B cell (primary cell): ENCODE data around the gene THEM5. TPM values are rescaled to one million over a fixed set of nuclear protein-coding genes. Genes with fewer than 3 reads are reported as not detected.

Experiments used
- ATAC-seq: fragments of 200-7000 bp; cut with Tn5 transposase; one replicate; pipeline ENCODE4 v1.10.0; 2021; ENCODE audit warnings: low read depth, mild to moderate bottlenecking, moderate number of reproducible peaks, moderate library complexity
- CTCF ChIA-PET: fragments of 350-600 bp; sonication (Branson Sonifier 250); formaldehyde crosslinking; loops from one replicate; lab custom pipeline; 2021; ENCODE audit warnings: antibody characterized with exemption, inconsistent platforms; lab: Charles Lee
- POLR2A ChIA-PET: fragments of 350-600 bp; sonication (Branson Sonifier 250); formaldehyde crosslinking; loops from one replicate; lab custom pipeline; 2021; ENCODE audit warnings: antibody characterized with exemption; lab: Charles Lee
- DNase-seq: peaks from one replicate; pipeline ENCODE4 v3.0.0; 2013
- H2AFZ ChIP-seq: 2 replicates; pipeline ENCODE4 v1.6.1; 2012; ENCODE audit warnings: mild to moderate bottlenecking, low read depth, low read length; ENCODE audit not compliant: insufficient read depth, poor library complexity, severe bottlenecking
- H3K27ac ChIP-seq, 2 donors: 1 replicate in 1 of 2; 2 replicates in 1 of 2; pipeline ENCODE4 v1.5.1; 2012 to 2013; ENCODE audit warnings: low read length in 2 of 2, mild to moderate bottlenecking in 2 of 2, moderate library complexity in 1 of 2
- H3K27me3 ChIP-seq, 4 experiments: fragments of 200-600 bp in 1 of 4; sonication (generic) in 1 of 4; replicated peaks in 1 of 4; 1 replicate in 2 of 4; 2 replicates in 2 of 4; pipeline versions ENCODE4 v1.6.1 to v1.7.0; 2013 to 2016; ENCODE audit warnings: low read length in 3 of 4, mild to moderate bottlenecking in 2 of 4, mixed read lengths in 1 of 4, moderate library complexity in 1 of 4; ENCODE audit not compliant: insufficient read depth in 4 of 4, control insufficient read depth in 3 of 4; ENCODE audit errors: control extremely low read depth in 1 of 4
- H3K36me3 ChIP-seq, 2 experiments: replicated peaks in 1 of 2; 1 replicate in 1 of 2; 2 replicates in 1 of 2; pipeline versions ENCODE4 v1.6.1 to v1.7.1; 2013; ENCODE audit warnings: low read length in 1 of 2; ENCODE audit not compliant: insufficient read depth in 2 of 2, control insufficient read depth in 1 of 2; ENCODE audit errors: control extremely low read depth in 1 of 2, extremely low read depth in 1 of 2
- H3K4me1 ChIP-seq, 2 donors: fragments of 200-600 bp in 1 of 2; sonication (generic) in 1 of 2; 1 replicate in 1 of 2; 2 replicates in 1 of 2; pipeline versions ENCODE4 v1.5.1 to v1.6.1; 2013 to 2017; ENCODE audit warnings: low read length in 2 of 2; ENCODE audit not compliant: control insufficient read depth in 2 of 2, insufficient read depth in 2 of 2
- H3K4me2 ChIP-seq: replicated peaks from 2 replicates; pipeline ENCODE3; 2012; ENCODE audit warnings: mild to moderate bottlenecking, low read depth, low read length; ENCODE audit not compliant: poor library complexity, severe bottlenecking
- H3K4me3 ChIP-seq, 5 experiments: fragments of 200-600 bp in 1 of 5; sonication (generic) in 1 of 5; 1 replicate in 3 of 5; 2 replicates in 2 of 5; pipeline versions ENCODE4 v1.5.1 to v1.7.0; 2011 to 2016; ENCODE audit warnings: low read length in 4 of 5, mild to moderate bottlenecking in 4 of 5, low read depth in 2 of 5, control low read depth in 1 of 5, moderate library complexity in 1 of 5; ENCODE audit not compliant: insufficient read depth in 1 of 5; ENCODE audit errors: control extremely low read depth in 1 of 5, extremely low read depth in 1 of 5
- H3K79me2 ChIP-seq: fragments of 200-600 bp; sonication (generic); one replicate; pipeline ENCODE4 v1.6.0; 2016; ENCODE audit warnings: low read length; ENCODE audit not compliant: control insufficient read depth, insufficient read depth
- H3K9ac ChIP-seq: fragments of 200-600 bp; sonication (generic); 2 replicates; pipeline ENCODE4 v1.6.1; 2017; ENCODE audit warnings: mild to moderate bottlenecking, low read length, moderate library complexity
- H3K9me3 ChIP-seq, 3 donors: one replicate each; pipeline versions ENCODE4 v1.6.1 to v1.7.1; 2013; ENCODE audit warnings: low read length in 2 of 3; ENCODE audit not compliant: control insufficient read depth in 2 of 3, insufficient read depth in 1 of 3; ENCODE audit errors: control extremely low read depth in 1 of 3
- H4K20me1 ChIP-seq: 2 replicates; pipeline ENCODE4 v1.6.0; 2012; ENCODE audit warnings: mild to moderate bottlenecking, low read length; ENCODE audit not compliant: insufficient read depth, control insufficient read depth, poor library complexity, severe bottlenecking
- H3K27ac Mint-ChIP-seq: one replicate; pipeline ENCODE4 v1.8.0; 2021; ENCODE audit warnings: mixed read lengths
- H3K27me3 Mint-ChIP-seq: one replicate; pipeline ENCODE4 v1.8.0; 2021; ENCODE audit warnings: mixed read lengths
- H3K4me1 Mint-ChIP-seq: one replicate; pipeline ENCODE4 v1.8.0; 2021; ENCODE audit warnings: mixed read lengths
- H3K4me3 Mint-ChIP-seq: one replicate; pipeline ENCODE4 v1.8.0; 2021; ENCODE audit warnings: mixed read lengths
- H3K9me3 Mint-ChIP-seq: one replicate; pipeline ENCODE4 v1.8.0; 2022; ENCODE audit warnings: mixed read lengths; ENCODE audit not compliant: insufficient read depth
- CTCF ChIP-seq: fragments of 200-600 bp; IDR thresholded peaks from one replicate; pipeline ENCODE4 v1.8.0; 2022; ENCODE audit warnings: antibody characterized with exemption, mild to moderate bottlenecking
- EZH2 ChIP-seq: IDR thresholded peaks from 2 replicates; pipeline ENCODE4 v1.6.1; 2012; ENCODE audit warnings: borderline replicate concordance, low read depth, mild to moderate bottlenecking, moderate library complexity, low read length; ENCODE audit not compliant: insufficient read depth, poor library complexity, severe bottlenecking
- WGBS: methylation state at CpG from one replicate; pipeline ENCODE4 v1.1.5; 2013; ENCODE audit warnings: missing lambda C conversion rate; ENCODE audit not compliant: insufficient coverage; 5-methylcytosine and 5-hydroxymethylcytosine counted together
- intact Hi-C: fragments of 100-400 bp; cut with micrococcal nuclease; formaldehyde crosslinking; loops from one replicate; pipeline ENCODE4 v1.10.0; 2022
- polyA plus RNA-seq: library from polyadenylated mRNA; depleted of rRNA; stranded (reverse); fragments of >200 nt; gene quantifications from 2 replicates; pipeline ENCODE4 v1.2.3, GENCODE V29; 2012
- total RNA-seq, 2 donors: library from RNA; stranded (reverse); fragments of 120-200 nt in 1 of 2; gene quantifications; 1 replicate in 1 of 2; 2 replicates in 1 of 2; pipeline versions ENCODE4 v1.2.3 to v1.2.4, GENCODE V29; 2013 to 2022

The THEM5 gene
- total and polyA plus RNA-seq, 2 donors (not counting 1 experiment from before 2014, with no cell fraction given): not detected

GRCh38 chr1:151851886-151852285 lies 1.6 kb downstream of the THEM5 start:
- 92% methylated on average over 8 of the region's 8 CpGs for WGBS
- Mint-ChIP-seq H3K27ac (no peak overlapping the region), H3K27me3 (peaks cover 12% of the 10 kb centered on the region), H3K4me1 (no peaks in the 10 kb centered on the region), H3K9me3 (no peaks in the 10 kb centered on the region), H3K4me3 (no peak overlapping the region)
- Histone ChIP-seq H2AFZ (no peak overlapping the region), H3K4me1 (no peaks in the 10 kb centered on the region), H3K27ac (no peak overlapping the region), H3K9me3 (no peaks in the 10 kb centered on the region), H4K20me1 (no peaks in the 10 kb centered on the region), H3K36me3 (no peaks in the 10 kb centered on the region), H3K79me2 (no peaks in the 10 kb centered on the region), H3K4me3 (no peak overlapping the region), H3K9ac (no peak overlapping the region), H3K4me2 (no peak overlapping the region), H3K27me3 (peaks cover 0 to 9% (median 0%) of the 10 kb centered on the region in 4 experiments)
- ChIA-PET POLR2A (no interaction called here), CTCF (no interaction called here)
- ATAC-seq (no peak), DNase-seq (no peak)
- no peak for TF ChIP-seq EZH2
- no peak for TF ChIP-seq CTCF
- intact Hi-C loops: no loop called here

- H3K4me1 Mint-ChIP-seq: peaks cover 2% of the 10 kb centered on the region
- POLR2A ChIA-PET: no interaction called here
- no peak for ATAC-seq
- Histone ChIP-seq H3K4me3 (no peak overlapping the region), H3K79me2 (no peaks in the 10 kb centered on the region), H3K27me3 (peaks cover 0 to 9% (median 0%) of the 10 kb centered on the region in 4 experiments), H3K4me1 (no peaks in the 10 kb centered on the region), H3K36me3 (no peaks in the 10 kb centered on the region), H3K9ac (no peak overlapping the region), H4K20me1 (no peaks in the 10 kb centered on the region), H2AFZ (no peak overlapping the region), H3K4me2 (no peak overlapping the region), H3K27ac (no peak overlapping the region), H3K9me3 (no peaks in the 10 kb centered on the region)
- H3K9me3 Mint-ChIP-seq: no peaks in the 10 kb centered on the region
- H3K27me3 Mint-ChIP-seq: peaks cover 12% of the 10 kb centered on the region
- CTCF ChIA-PET: no interaction called here
- TF ChIP-seq CTCF: no peak
- no peak for TF ChIP-seq EZH2
- H3K4me3 Mint-ChIP-seq: no peak overlapping the region
- DNase-seq: no peak
- H3K27ac Mint-ChIP-seq: no peak overlapping the region
- intact Hi-C loops: no loop called here
Observed at GRCh38 chr1:151849871-151850270, 3.6 kb downstream of the THEM5 start.
